Left lobe of liver (tissue), 2 donors: ENCODE data around the gene PHACTR1. TPM values are rescaled to one million over a fixed set of nuclear protein-coding genes. Genes with fewer than 3 reads are reported as not detected.
"Not testable (repeated sequence)": the region's sequence is repeated elsewhere in the genome, so short reads cannot be mapped to it uniquely, and the experiment has no call there.

ENCODE experiments used
- ATAC-seq: fragments of 200-7000 bp; cut with Tn5 transposase; one replicate; pipeline ENCODE4 v1.9.1; 2020; ENCODE audit warnings: mild to moderate bottlenecking, moderate library complexity
- DNase-seq: peaks from one replicate; pipeline ENCODE4 v3.0.0-alpha.2; 2020; ENCODE audit warnings: low spot score
- total RNA-seq: library from RNA; stranded (reverse); gene quantifications from one replicate; pipeline ENCODE4 v1.2.1, GENCODE V29; 2021
- donor health status: DM: no; HTN: no; CAD: no; lungs with moderate emphysema.
- donor health status: DM: no; HTN: yes; CAD: no.

The PHACTR1 gene
- total RNA-seq = 0.68 TPM

- DNase-seq (no peak), ATAC-seq (no peak)
Observed at GRCh38 chr6:12716298-12716916, at the start of gene PHACTR1. PHACTR1 (plus strand) TSS chr6:12716767.

- DNase-seq (no peak), ATAC-seq (no peak)
Observed at GRCh38 chr6:12666886-12667285, 49.7 kb upstream of the PHACTR1 start.

GRCh38 chr6:12675931-12676330 is 40.6 kb upstream of the PHACTR1 start:
- no peak for ATAC-seq
- no peak for DNase-seq

GRCh38 chr6:12679341-12679740 is 37.2 kb upstream of the PHACTR1 start:
- DNase-seq = no peak

GRCh38 chr6:12693122-12693521 is 23.4 kb upstream of the PHACTR1 start:
- no peak for ATAC-seq
- no peak for DNase-seq

More at GRCh38 chr6:12679341-12679740, 37.2 kb upstream of the PHACTR1 start:
- ATAC-seq = no peak

GRCh38 chr6:12698298-12698697 is 18.3 kb upstream of the PHACTR1 start:
- ATAC-seq = no peak
- no peak for DNase-seq

- no peak for DNase-seq
- ATAC-seq = no peak
Observed at GRCh38 chr6:12704946-12705345, 11.6 kb upstream of the PHACTR1 start.

GRCh38 chr6:12709116-12709515 is 7.5 kb upstream of the PHACTR1 start:
- ATAC-seq = no peak
- DNase-seq = no peak

- ATAC-seq (no peak), DNase-seq (no peak)
Observed at GRCh38 chr6:12709556-12710232, 6.9 kb upstream of the PHACTR1 start.

GRCh38 chr6:12710921-12711320 is 5.6 kb upstream of the PHACTR1 start:
- ATAC-seq (no peak), DNase-seq (no peak)

GRCh38 chr6:12714022-12714421 is 2.5 kb upstream of the PHACTR1 start:
- DNase-seq = no peak
- ATAC-seq = no peak

GRCh38 chr6:12715437-12715836 is 1.1 kb upstream of the PHACTR1 start:
- ATAC-seq (no peak), DNase-seq (no peak)

- no peak for DNase-seq
- ATAC-seq = no peak
Observed at GRCh38 chr6:12717356-12717755, 789 bp downstream of the PHACTR1 start.

- ATAC-seq = no peak
- no peak for DNase-seq
Observed at GRCh38 chr6:12718015-12718414, 1.4 kb downstream of the PHACTR1 start.

GRCh38 chr6:12719017-12719416 is 2.5 kb downstream of the PHACTR1 start:
- ATAC-seq (no peak), DNase-seq (no peak)

- ATAC-seq = no peak
Observed at GRCh38 chr6:12720310-12720709, 3.7 kb downstream of the PHACTR1 start.

GRCh38 chr6:12725263-12725662 is 8.7 kb downstream of the PHACTR1 start:
- no peak for DNase-seq
- ATAC-seq = no peak

More at GRCh38 chr6:12720310-12720709, 3.7 kb downstream of the PHACTR1 start:
- DNase-seq = no peak

- ATAC-seq = no peak
- no peak for DNase-seq
Observed at GRCh38 chr6:12729467-12729866, 12.9 kb downstream of the PHACTR1 start.

- not testable (repeated sequence) for DNase-seq, ATAC-seq
Observed at GRCh38 chr6:12730809-12731208, 14.2 kb downstream of the PHACTR1 start.

GRCh38 chr6:12733876-12734275 is 17.3 kb downstream of the PHACTR1 start:
- ATAC-seq = no peak

GRCh38 chr6:12735786-12736185 is 19.2 kb downstream of the PHACTR1 start:
- DNase-seq (no peak), ATAC-seq (no peak)

More at GRCh38 chr6:12733876-12734275, 17.3 kb downstream of the PHACTR1 start:
- DNase-seq = no peak

GRCh38 chr6:12748411-12748810 is 31.8 kb downstream of the PHACTR1 start:
- DNase-seq = no peak
- ATAC-seq = no peak
